ENCODE results near the gene NBAS. TPM values are rescaled to one million over a fixed set of nuclear protein-coding genes. Genes with fewer than 3 reads are reported as not detected.

Gene NBAS
- total and polyA plus RNA-seq, 2 of the 4 experiments (the other 2 are of a cell fraction): 22.3 to 105 TPM

GRCh38 chr2:15119722-15120175, 441.4 kb downstream of the NBAS start:
- Histone ChIP-seq H4K20me1 (ENCODE audit: insufficient read depth, low read length) (no peaks in the 10 kb centered on the region), H2BK5ac (ENCODE audit: low read depth, low read length, poor library complexity, severe bottlenecking) (no peak overlapping the region), H3K56ac (ENCODE audit: extremely low read depth, insufficient read depth, low read length) (no peak overlapping the region), H3K18ac (ENCODE audit: low read depth, low read length) (no peak overlapping the region), H3K4me2 (ENCODE audit: low read depth, low read length) (no peak overlapping the region), H4K5ac (ENCODE audit: low read depth, low read length) (no peak overlapping the region), H3K14ac (replicated peaks; ENCODE audit: low read depth, low read length) (no peak overlapping the region), H3K36me3 (ENCODE audit: control insufficient read depth, insufficient read depth, low read length) (no peaks in the 10 kb centered on the region), H3K4me1 (ENCODE audit: control insufficient read depth, insufficient read depth, low read length) (no peaks in the 10 kb centered on the region), H2BK15ac (ENCODE audit: low read depth, low read length) (no peak overlapping the region), H3K27me3 (ENCODE audit: control insufficient read depth, insufficient read depth, low read length) (no peaks in the 10 kb centered on the region), H2AK9ac (replicated peaks; ENCODE audit: low read depth, low read length, poor library complexity) (no peak overlapping the region), H3K9ac (ENCODE audit: low read depth, low read length) (no peak overlapping the region), H2AK5ac (ENCODE audit: low read depth, low read length) (no peak overlapping the region), H2BK20ac (ENCODE audit: low read depth, low read length) (no peak overlapping the region), H2BK120ac (ENCODE audit: low read depth, low read length) (no peak overlapping the region), H3K9me3 (ENCODE audit: control insufficient read depth, insufficient read depth, low read length) (no peaks in the 10 kb centered on the region), H4K91ac (ENCODE audit: insufficient read depth, low read depth, low read length) (no peak overlapping the region), H4K8ac (ENCODE audit: low read depth in 2 of 2, low read length in 2 of 2) (no peak overlapping the region), H2AFZ (replicated peaks; ENCODE audit: low read length, poor library complexity) (no peak overlapping the region), H3K27ac (ENCODE audit: insufficient read depth, low read length) (no peak overlapping the region), H3K4ac (ENCODE audit: low read depth, low read length) (no peak overlapping the region), H3K23ac (ENCODE audit: low read depth, low read length) (no peak overlapping the region), H3K79me1 (ENCODE audit: low read depth in 1 of 2, low read length in 2 of 2) (no peaks in the 10 kb centered on the region), H3K4me3 (ENCODE audit: insufficient read depth, low read depth, low read length) (no peak overlapping the region), H3K9me1 (ENCODE audit: insufficient read depth, low read length) (no peaks in the 10 kb centered on the region)
- ATAC-seq (ENCODE audit: low read depth): no peak
- no TSS peak for BruUV-seq (replicated peaks)
- intact Hi-C loops (cut with micrococcal nuclease): no loop called here
- DNase-seq: no peak
- dilution Hi-C loops (cut with HindIII; ENCODE audit: low sequenced_read_pairs, unreplicated experiment): no loop called here
- in situ Hi-C loops (cut with MboI; ENCODE audit: low sequenced_read_pairs): no loop called here
- WGBS, 2 experiments (ENCODE audit: extremely low coverage in 2 of 2, insufficient read length in 1 of 2): no CpG with 5 or more reads among the region's 4 CpGs
- ChIA-PET CTCF (no interaction called here), POLR2A (ENCODE audit: unreplicated experiment) (no interaction called here)
- TF ChIP-seq FOS (IDR thresholded peaks at IDR 0.05; ENCODE audit: low read depth, low read length) (no peak), NFE2L2 (IDR thresholded peaks at IDR 0.05; ENCODE audit: low read depth, low read length) (no peak), MAFK (IDR thresholded peaks at IDR 0.05; ENCODE audit: low read depth, low read length) (no peak), ELK1 (IDR thresholded peaks at IDR 0.05; ENCODE audit: borderline replicate concordance, low read depth, low read length) (no peak), MXI1 (IDR thresholded peaks at IDR 0.05; ENCODE audit: borderline replicate concordance, low read depth, low read length) (no peak), CEBPB (IDR thresholded peaks at IDR 0.05; ENCODE audit: low read depth, low read length) (no peak), MAZ (IDR thresholded peaks at IDR 0.05; ENCODE audit: borderline replicate concordance, low read depth, low read length) (no peak), SMC3 (IDR thresholded peaks at IDR 0.05; ENCODE audit: low read depth, low read length) (no peak), RFX5 (IDR thresholded peaks at IDR 0.05; ENCODE audit: low read depth, low read length) (no peak), CTCF (conservative IDR thresholded peaks at IDR 0.05; ENCODE audit: low read depth, low read length) (no peak), POLR2A (IDR thresholded peaks at IDR 0.05; ENCODE audit: low read depth, low read length) (no peak), CHD1 (IDR thresholded peaks at IDR 0.05; ENCODE audit: low read depth, low read length) (no peak), RCOR1 (IDR thresholded peaks at IDR 0.05; ENCODE audit: insufficient replicate concordance, low read length) (no peak), RAD21 (IDR thresholded peaks at IDR 0.05; ENCODE audit: low read length) (no peak)

Data from IMR-90 (cell line).